ENCODE results near the gene B4GALT1.

The B4GALT1 gene

DNA sequence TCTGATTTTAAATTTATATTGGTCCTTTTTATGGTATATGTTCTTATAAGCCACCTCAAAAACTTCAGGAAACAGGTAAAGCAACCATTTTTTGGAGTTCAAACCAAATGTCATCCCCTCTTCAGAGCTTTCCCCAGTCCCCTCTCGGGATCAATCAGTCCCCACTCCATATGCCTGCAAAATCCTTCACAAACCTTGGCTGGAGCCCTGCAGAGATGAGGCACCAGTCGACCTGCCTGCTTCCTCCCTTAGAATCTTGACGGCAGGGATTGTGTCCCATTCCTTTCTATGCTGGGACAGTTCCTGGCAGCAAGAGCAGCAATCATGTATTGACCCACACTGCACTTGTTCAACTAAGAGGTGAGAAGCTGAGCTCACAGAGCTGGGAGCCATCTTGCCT lies 22.6 kb downstream of the B4GALT1 start:
- H3K4me3 ChIP-seq (ENCODE audit: low read depth, low read length) = no peak overlapping the region
- TF ChIP-seq CTCF (IDR thresholded peaks at IDR 0.05; ENCODE audit: borderline replicate concordance, insufficient read depth, low read depth, low read length) = no peak

DNA sequence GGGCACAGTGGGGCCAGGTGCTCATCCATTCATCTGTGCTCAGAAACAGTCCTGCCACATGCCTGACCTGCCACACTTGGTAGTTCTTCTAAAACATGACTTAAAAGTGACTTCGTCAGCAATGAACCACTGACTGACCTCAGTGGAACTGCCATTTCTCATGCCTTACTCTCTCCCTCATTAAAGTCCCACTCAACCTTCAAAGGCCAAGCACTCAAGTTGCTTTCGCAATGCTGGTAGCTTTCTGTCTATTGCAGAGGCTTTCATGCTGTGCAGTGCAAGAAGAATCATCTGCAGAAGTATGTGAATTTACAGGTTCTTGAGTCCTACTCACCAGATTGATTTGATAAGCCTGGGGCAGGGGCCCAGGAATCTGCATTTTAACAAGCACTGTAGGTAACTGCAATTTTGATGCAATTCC lies 23.9 kb downstream of the B4GALT1 start:
- no peak for TF ChIP-seq CTCF (IDR thresholded peaks at IDR 0.05; ENCODE audit: borderline replicate concordance, insufficient read depth, low read depth, low read length)
- no peak overlapping the region for H3K4me3 ChIP-seq (ENCODE audit: low read depth, low read length)

DNA sequence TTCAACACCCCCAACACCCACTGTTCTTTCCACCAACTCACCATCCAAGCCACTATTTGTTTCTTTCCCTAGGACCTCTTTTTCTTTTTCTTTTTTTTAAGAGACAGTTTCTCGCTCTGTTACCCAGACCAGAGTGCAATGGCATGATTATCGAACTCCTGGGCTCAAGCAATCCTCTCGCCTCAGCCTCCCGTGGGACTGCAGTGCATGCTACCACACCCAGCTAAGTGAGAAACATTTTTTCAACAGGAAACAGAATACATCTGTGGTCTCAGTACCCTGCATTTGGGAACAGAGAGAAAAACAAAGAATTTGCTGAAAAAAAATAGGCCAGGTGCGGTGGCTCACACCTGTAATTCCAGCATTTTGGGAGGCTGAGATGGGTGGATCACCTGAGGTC lies 24.6 kb downstream of the B4GALT1 start:
- H3K4me3 ChIP-seq (ENCODE audit: low read depth, low read length) = no peak overlapping the region

DNA sequence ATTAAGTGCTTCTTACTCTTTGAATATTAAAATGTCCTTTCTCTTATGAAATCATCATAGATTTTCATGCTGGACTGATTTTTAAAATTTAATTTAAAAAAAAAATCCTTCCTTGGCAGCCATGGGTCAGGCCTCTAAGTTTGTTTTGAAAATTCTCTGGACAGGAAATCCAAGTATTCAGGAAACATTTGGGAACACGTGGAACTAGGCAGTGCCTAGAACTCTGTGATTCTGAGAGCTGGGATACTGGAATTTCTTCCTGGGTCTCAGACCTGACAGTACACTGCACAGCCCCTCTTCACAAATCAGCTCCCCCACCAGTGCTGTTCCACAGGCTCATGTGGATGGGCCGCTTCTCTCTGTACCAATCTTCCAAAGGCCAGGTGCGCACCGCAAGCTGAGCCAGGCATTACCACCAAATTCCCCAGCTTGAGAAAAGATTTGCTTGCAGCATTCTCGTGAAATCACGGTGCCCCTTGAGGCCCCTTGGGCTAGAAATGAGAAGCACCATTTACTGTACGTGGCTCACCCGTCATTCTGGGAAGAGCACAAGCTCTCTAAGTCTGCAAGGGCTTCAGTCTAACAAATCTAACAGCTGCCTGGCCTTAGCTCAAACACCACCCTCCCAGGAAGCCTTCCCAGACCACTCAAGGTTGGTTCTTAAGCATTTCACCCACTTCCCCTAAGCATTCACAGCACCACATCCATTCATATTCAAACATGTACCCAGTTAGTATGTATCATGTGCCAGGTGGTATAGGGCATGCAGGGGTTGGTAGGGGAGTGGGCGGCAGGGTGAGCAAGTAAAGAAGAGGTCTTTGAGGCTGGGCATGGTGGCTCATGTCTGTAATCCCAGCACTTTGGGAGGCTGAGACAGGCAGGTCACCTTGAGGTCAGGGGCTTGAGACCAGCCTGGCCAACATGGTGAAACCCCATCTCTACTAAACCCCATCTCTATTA lies 26.5 kb downstream of the B4GALT1 start:
- no peak overlapping the region for H3K4me3 ChIP-seq (ENCODE audit: low read depth, low read length)

More for the DNA sequence above, 24.6 kb downstream of the B4GALT1 start:
- no peak for TF ChIP-seq CTCF (IDR thresholded peaks at IDR 0.05; ENCODE audit: borderline replicate concordance, insufficient read depth, low read depth, low read length)

GRCh38 chr9:33139421-33140228 lies 27.5 kb downstream of the B4GALT1 start:
- TF ChIP-seq CTCF (IDR thresholded peaks at IDR 0.05; ENCODE audit: borderline replicate concordance, insufficient read depth, low read depth, low read length) = no peak
- no peak overlapping the region for H3K4me3 ChIP-seq (ENCODE audit: low read depth, low read length)

More for the DNA sequence above, 26.5 kb downstream of the B4GALT1 start:
- no peak for TF ChIP-seq CTCF (IDR thresholded peaks at IDR 0.05; ENCODE audit: borderline replicate concordance, insufficient read depth, low read depth, low read length)

GRCh38 chr9:33138768-33139167 lies 28.4 kb downstream of the B4GALT1 start:
- H3K4me3 ChIP-seq (ENCODE audit: low read depth, low read length) = no peak overlapping the region
- TF ChIP-seq CTCF (IDR thresholded peaks at IDR 0.05; ENCODE audit: borderline replicate concordance, insufficient read depth, low read depth, low read length) = no peak

All from GM12875 (cell line).